K562 (cell line): ENCODE data around the gene OPCML. TPM values are rescaled to one million over a fixed set of nuclear protein-coding genes. Genes with fewer than 3 reads are reported as not detected.

Experiments
- ATAC-seq: fragments of 200-7000 bp; cut with Tn5 transposase; 3 replicates; pipeline ENCODE4 v1.9.1; 2020; ENCODE audit warnings: moderate library complexity
- BruUV-seq: library from RNA; stranded (reverse); fragments of 400-500 nt; replicated peaks from 2 replicates; lab custom pipeline; 2021; lab: Mats Ljungman, UMichigan
- CTCF ChIA-PET: fragments of 300-600 bp; formaldehyde crosslinking; extraction: SDS; loops from one replicate; lab custom pipeline; 2021; ENCODE audit warnings: low intra/inter-chr PET ratio; lab: Yijun Ruan, JAX
- POLR2A ChIA-PET: fragments of 300-600, 350-650 bp; sonication (Branson Sonifier 250); formaldehyde crosslinking; extraction: SDS; loops from one replicate; lab custom pipeline; 2021; ENCODE audit warnings: antibody characterized with exemption, inconsistent platforms; lab: Yijun Ruan, JAX
- DNase-seq, 4 experiments: peaks; one replicate each; pipeline versions ENCODE4 v3.0.0 to v3.0.0-alpha.2; 2011 to 2018; ENCODE audit warnings: low spot score in 3 of 4, mixed read lengths in 3 of 4; ENCODE audit errors: extremely low read depth in 1 of 4
- FAIRE-seq: peaks from 2 replicates; lab custom pipeline; 2011; peaks lifted over from hg19 to GRCh38; lab: Jason Lieb, UNC
- H2AFZ ChIP-seq: 2 replicates; pipeline ENCODE4 v1.6.0; 2011; ENCODE audit warnings: low read depth, low read length, control low read depth, inconsistent platforms
- H3K27ac ChIP-seq: fragments of 200-600 bp; 3 replicates; pipeline ENCODE4 v1.8.0; 2011; ENCODE audit warnings: low read depth, mild to moderate bottlenecking, control low read depth, inconsistent platforms, low read length, moderate library complexity, mixed read lengths; ENCODE audit errors: extremely low read depth
- H3K27me3 ChIP-seq, 2 experiments: fragments of 300-600 bp in 1 of 2; 2 replicates in 1 of 2; 3 replicates in 1 of 2; pipeline versions ENCODE4 v1.6.0 to v1.8.0; 2011; ENCODE audit warnings: inconsistent platforms in 2 of 2, low read length in 2 of 2, mild to moderate bottlenecking in 1 of 2, mixed read lengths in 1 of 2, moderate library complexity in 1 of 2; ENCODE audit not compliant: control insufficient read depth in 2 of 2, insufficient read depth in 2 of 2
- H3K36me3 ChIP-seq: fragments of 300-600 bp; 3 replicates; pipeline ENCODE4 v1.8.0; 2011; ENCODE audit warnings: mild to moderate bottlenecking, low read length, inconsistent platforms; ENCODE audit not compliant: control insufficient read depth, insufficient read depth
- H3K4me1 ChIP-seq, 2 experiments: fragments of 200-600 bp in 1 of 2; replicated peaks in 1 of 2; 2 replicates in 1 of 2; 3 replicates in 1 of 2; pipeline versions ENCODE4 v1.5.1 to v1.8.0; 2011; ENCODE audit warnings: inconsistent platforms in 2 of 2, low read length in 2 of 2, mild to moderate bottlenecking in 1 of 2, mixed read lengths in 1 of 2, moderate library complexity in 1 of 2; ENCODE audit not compliant: control insufficient read depth in 2 of 2, insufficient read depth in 2 of 2
- H3K4me2 ChIP-seq: 2 replicates; pipeline ENCODE4 v1.6.1; 2011; ENCODE audit warnings: low read length, control low read depth, inconsistent platforms, mixed read lengths; ENCODE audit not compliant: insufficient read depth
- H3K4me3 ChIP-seq: fragments of 200-600 bp; sonication (generic), shearing (Covaris generic); 2 replicates; pipeline ENCODE4 v1.5.1; 2016; ENCODE audit warnings: control low read depth, inconsistent platforms
- H3K79me2 ChIP-seq: fragments of 200-600 bp; 3 replicates; pipeline ENCODE4 v1.8.0; 2011; ENCODE audit warnings: low read length, inconsistent platforms; ENCODE audit not compliant: control insufficient read depth, insufficient read depth
- H3K9ac ChIP-seq, 2 experiments: 2 replicates each; pipeline versions ENCODE4 v1.6.0 to v1.6.1; 2011; ENCODE audit warnings: low read depth in 2 of 2, low read length in 2 of 2, control low read depth in 1 of 2, inconsistent platforms in 1 of 2, mild to moderate bottlenecking in 1 of 2, mixed read lengths in 1 of 2; ENCODE audit not compliant: insufficient read depth in 1 of 2
- H3K9me1 ChIP-seq: one replicate; pipeline ENCODE4 v1.6.0; 2011; ENCODE audit warnings: inconsistent platforms, mild to moderate bottlenecking, low read length, moderate library complexity; ENCODE audit not compliant: control insufficient read depth, insufficient read depth
- H3K9me3 ChIP-seq: replicated peaks from 2 replicates; pipeline ENCODE4 v1.5.1; 2011; ENCODE audit warnings: low read depth, low read length, inconsistent platforms; ENCODE audit not compliant: control insufficient read depth, insufficient read depth
- H4K20me1 ChIP-seq: replicated peaks from 2 replicates; pipeline ENCODE4 v1.6.1; 2011; ENCODE audit warnings: low read length, inconsistent platforms, mixed read lengths; ENCODE audit not compliant: control insufficient read depth, insufficient read depth
- CHD2 ChIP-seq: IDR thresholded peaks from 2 replicates; pipeline ENCODE4 v1.6.1; 2011; ENCODE audit warnings: low read depth, low read length
- HDAC1 ChIP-seq, 2 experiments: fragments of 450-650 bp; IDR thresholded peaks; 2 replicates each; pipeline ENCODE4 v1.6.1; 2016 to 2017; ENCODE audit warnings: inconsistent platforms in 1 of 2, mild to moderate bottlenecking in 1 of 2, moderate library complexity in 1 of 2
- HLTF ChIP-seq: fragments of 450-650 bp; IDR thresholded peaks from 2 replicates; pipeline ENCODE4 v1.6.1; 2016
- ILK ChIP-seq: fragments of 450-650 bp; IDR thresholded peaks from 2 replicates; pipeline ENCODE4 v1.6.1; 2016; ENCODE audit warnings: missing genetic modification characterization, low read depth, mild to moderate bottlenecking, missing compliant biosample characterization, moderate library complexity, borderline replicate concordance
- MTA2 ChIP-seq: fragments of 450-650 bp; IDR thresholded peaks from 2 replicates; pipeline ENCODE4 v1.6.1; 2016; ENCODE audit warnings: low read depth
- NR1H2 ChIP-seq: sonication (generic); formaldehyde crosslinking; IDR thresholded peaks from 2 replicates; pipeline ENCODE4 v1.4.0; 2020; ENCODE audit warnings: mild to moderate bottlenecking, missing genetic modification reagents
- RAD51 ChIP-seq: fragments of 450-650 bp; IDR thresholded peaks from 2 replicates; pipeline ENCODE4 v1.7.1; 2016; ENCODE audit warnings: low read depth, mild to moderate bottlenecking, borderline replicate concordance
- RBBP5 ChIP-seq: fragments of 200-600 bp; sonication (generic); IDR thresholded peaks from 2 replicates; pipeline ENCODE4 v1.6.1; 2012; ENCODE audit warnings: borderline replicate concordance, mild to moderate bottlenecking, low read length, control low read depth, inconsistent platforms; ENCODE audit not compliant: insufficient read depth, poor library complexity, severe bottlenecking
- ZNF282 ChIP-seq: sonication (generic); formaldehyde crosslinking; IDR thresholded peaks from 2 replicates; pipeline ENCODE4 v1.8.1; 2023; ENCODE audit warnings: missing genetic modification reagents
- ZNF699 ChIP-seq: fragments of 250-450 bp; sonication (Bioruptor Pico); IDR thresholded peaks from 2 replicates; pipeline ENCODE4 v1.8.0; 2021; ENCODE audit warnings: mild to moderate bottlenecking, moderate library complexity; ENCODE audit not compliant: insufficient replicate concordance
- ZNF75A ChIP-seq: fragments of 450-650 bp; formaldehyde crosslinking; IDR thresholded peaks from 2 replicates; pipeline ENCODE4 v1.4.0; 2020; ENCODE audit warnings: mild to moderate bottlenecking
- ZNF79 ChIP-seq: fragments of 250-450 bp; sonication (Bioruptor Pico); IDR thresholded peaks from 2 replicates; pipeline ENCODE4 v1.4.0; 2020; ENCODE audit warnings: low read depth, mild to moderate bottlenecking, moderate library complexity
- WGBS: fragments of 100-300 bp; shearing (Covaris generic); methylation state at CpG from one replicate; pipeline ENCODE4 v1.1.6; 2016; ENCODE audit warnings: low coverage, mixed read lengths; ENCODE audit not compliant: insufficient coverage; ENCODE audit errors: missing lambda C conversion rate; 5-methylcytosine and 5-hydroxymethylcytosine counted together
- in situ Hi-C: fragments of 300-500 bp; cut with MboI; formaldehyde crosslinking; loops from 4 replicates; pipeline ENCODE4 v1.15.0; 2018; ENCODE audit warnings: inconsistent platforms, mixed read lengths
- intact Hi-C: fragments of 100-400 bp; cut with micrococcal nuclease; formaldehyde crosslinking; loops from 2 replicates; pipeline ENCODE4 v1.14.2; 2022
- polyA plus RNA-seq, 8 experiments: library from polyadenylated mRNA; depleted of rRNA in 4 of 8; stranded (reverse) in 5 of 8; unstranded in 3 of 8; fragments of >200 nt; fragmentation: Nextera tagmentation in 2 of 8; fragmentation: Illumina TruSeq in 1 of 8; extraction: Ambion mirVana in 2 of 8; extraction: Trizol in 1 of 8; gene quantifications; 2 replicates each; pipeline versions ENCODE4 v1.2.1 to v1.2.3, GENCODE V29; 2011 to 2014; ENCODE audit warnings: inconsistent platforms in 1 of 8, missing spikeins in 1 of 8
- total RNA-seq, 7 experiments: library from RNA; depleted of rRNA in 6 of 7; stranded (reverse); fragments of >200 nt in 6 of 7; fragmentation: Illumina TruSeq in 2 of 7; extraction: Trizol in 2 of 7; gene quantifications; 2 replicates each; pipeline versions ENCODE4 v1.2.1 to v1.2.3, GENCODE V29; 2011 to 2021; ENCODE audit warnings: low replicate concordance in 1 of 7
- TF ChIP-seq, protein P1 (sequence below): sonication (generic); formaldehyde crosslinking; IDR thresholded peaks from 2 replicates; pipeline ENCODE4 v1.8.0; 2022; ENCODE audit warnings: mild to moderate bottlenecking, missing genetic modification reagents
- TF ChIP-seq, protein P2 (sequence below): sonication (generic); IDR thresholded peaks from 2 replicates; pipeline ENCODE4 v1.6.1; 2016
- TF ChIP-seq, protein P3 (sequence below): IDR thresholded peaks from 3 replicates; pipeline ENCODE4 v1.6.1; 2011; ENCODE audit warnings: borderline replicate concordance, mild to moderate bottlenecking, moderate library complexity; ENCODE audit not compliant: insufficient read length; ENCODE audit errors: extremely low read depth

Gene OPCML
- total and polyA plus RNA-seq, 9 of the 15 experiments (the other 6 are each of a cell fraction or from before 2014, with no cell fraction given) = not detected

DNA sequence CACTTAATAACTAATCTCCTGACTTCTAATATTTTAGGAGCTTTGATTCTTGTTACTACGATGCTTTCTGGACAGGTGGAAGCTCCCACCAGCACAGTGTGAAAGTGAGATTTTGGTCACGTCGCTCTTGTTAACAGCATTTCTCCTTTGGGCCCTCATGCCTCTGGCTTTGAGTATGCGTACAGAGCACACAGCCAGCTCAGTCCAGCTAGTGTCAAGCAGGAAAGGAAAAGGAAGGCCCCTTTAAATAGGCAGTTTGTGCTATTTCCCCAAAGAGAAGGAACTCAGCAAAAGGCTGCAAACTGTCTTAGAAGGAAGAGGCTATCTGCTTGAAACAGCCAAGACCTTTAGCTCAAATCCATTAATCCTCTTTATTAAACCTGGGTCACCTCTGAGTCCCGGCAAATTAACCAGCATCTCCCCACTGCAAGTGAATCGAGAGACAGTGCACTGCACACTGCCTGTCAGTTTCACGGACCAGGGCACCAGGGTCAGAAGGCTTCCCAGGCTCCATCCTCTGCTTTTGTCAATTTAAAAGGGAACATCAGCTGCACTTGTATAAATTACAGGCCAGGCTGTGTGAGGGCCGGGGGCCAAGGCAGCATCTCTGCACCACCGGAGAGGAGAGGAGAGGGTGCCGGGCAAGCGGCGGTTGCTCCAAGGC lies 34.7 kb downstream of the OPCML start:
- WGBS = 0% methylated on average over 8 of the region's 12 CpGs
- Histone ChIP-seq H3K4me2 (no peak overlapping the region), H3K9me3 (no peaks in the 10 kb centered on the region), H3K79me2 (no peaks in the 10 kb centered on the region), H4K20me1 (no peaks in the 10 kb centered on the region), H3K27me3 (no peaks in the 10 kb centered on the region), H3K27ac (no peak overlapping the region), H3K9me1 (no peaks in the 10 kb centered on the region), H3K4me1 (no peaks in the 10 kb centered on the region), H3K36me3 (no peaks in the 10 kb centered on the region), H3K4me3 (no peak overlapping the region), H2AFZ (no peak overlapping the region), H3K9ac (no peak overlapping the region)
- in situ Hi-C loops (no loop called here), intact Hi-C loops (no loop called here)
- ATAC-seq (no peak), DNase-seq (no peak), FAIRE-seq (no peak)
- CTCF ChIA-PET = no interaction called here
- POLR2A ChIA-PET = no interaction called here
- BruUV-seq = no TSS peak
- TF ChIP-seq ZNF79 (CRISPR knock-in tag) = no peak
- TF ChIP-seq ZNF699 (CRISPR knock-in tag) = no peak
- no peak for TF ChIP-seq ILK (tag)
- TF ChIP-seq HLTF = no peak
- TF ChIP-seq MTA2 = no peak
- TF ChIP-seq, protein P1, sequence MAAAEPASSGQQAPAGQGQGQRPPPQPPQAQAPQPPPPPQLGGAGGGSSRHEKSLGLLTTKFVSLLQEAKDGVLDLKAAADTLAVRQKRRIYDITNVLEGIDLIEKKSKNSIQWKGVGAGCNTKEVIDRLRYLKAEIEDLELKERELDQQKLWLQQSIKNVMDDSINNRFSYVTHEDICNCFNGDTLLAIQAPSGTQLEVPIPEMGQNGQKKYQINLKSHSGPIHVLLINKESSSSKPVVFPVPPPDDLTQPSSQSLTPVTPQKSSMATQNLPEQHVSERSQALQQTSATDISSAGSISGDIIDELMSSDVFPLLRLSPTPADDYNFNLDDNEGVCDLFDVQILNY (CRISPR knock-in tag) = no peak
- no peak for TF ChIP-seq RAD51
- TF ChIP-seq, protein P2, sequence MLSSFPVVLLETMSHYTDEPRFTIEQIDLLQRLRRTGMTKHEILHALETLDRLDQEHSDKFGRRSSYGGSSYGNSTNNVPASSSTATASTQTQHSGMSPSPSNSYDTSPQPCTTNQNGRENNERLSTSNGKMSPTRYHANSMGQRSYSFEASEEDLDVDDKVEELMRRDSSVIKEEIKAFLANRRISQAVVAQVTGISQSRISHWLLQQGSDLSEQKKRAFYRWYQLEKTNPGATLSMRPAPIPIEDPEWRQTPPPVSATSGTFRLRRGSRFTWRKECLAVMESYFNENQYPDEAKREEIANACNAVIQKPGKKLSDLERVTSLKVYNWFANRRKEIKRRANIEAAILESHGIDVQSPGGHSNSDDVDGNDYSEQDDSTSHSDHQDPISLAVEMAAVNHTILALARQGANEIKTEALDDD = no peak
- no peak for TF ChIP-seq CHD2
- TF ChIP-seq ZNF75A (CRISPR knock-in tag) = no peak
- TF ChIP-seq RBBP5 = no peak
- TF ChIP-seq HDAC1 (IDR thresholded peaks at IDR 0.05) = no peak
- TF ChIP-seq NR1H2 (CRISPR knock-in tag) = no peak
- TF ChIP-seq ZNF282 (CRISPR knock-in tag) = no peak
- TF ChIP-seq, protein P3, sequence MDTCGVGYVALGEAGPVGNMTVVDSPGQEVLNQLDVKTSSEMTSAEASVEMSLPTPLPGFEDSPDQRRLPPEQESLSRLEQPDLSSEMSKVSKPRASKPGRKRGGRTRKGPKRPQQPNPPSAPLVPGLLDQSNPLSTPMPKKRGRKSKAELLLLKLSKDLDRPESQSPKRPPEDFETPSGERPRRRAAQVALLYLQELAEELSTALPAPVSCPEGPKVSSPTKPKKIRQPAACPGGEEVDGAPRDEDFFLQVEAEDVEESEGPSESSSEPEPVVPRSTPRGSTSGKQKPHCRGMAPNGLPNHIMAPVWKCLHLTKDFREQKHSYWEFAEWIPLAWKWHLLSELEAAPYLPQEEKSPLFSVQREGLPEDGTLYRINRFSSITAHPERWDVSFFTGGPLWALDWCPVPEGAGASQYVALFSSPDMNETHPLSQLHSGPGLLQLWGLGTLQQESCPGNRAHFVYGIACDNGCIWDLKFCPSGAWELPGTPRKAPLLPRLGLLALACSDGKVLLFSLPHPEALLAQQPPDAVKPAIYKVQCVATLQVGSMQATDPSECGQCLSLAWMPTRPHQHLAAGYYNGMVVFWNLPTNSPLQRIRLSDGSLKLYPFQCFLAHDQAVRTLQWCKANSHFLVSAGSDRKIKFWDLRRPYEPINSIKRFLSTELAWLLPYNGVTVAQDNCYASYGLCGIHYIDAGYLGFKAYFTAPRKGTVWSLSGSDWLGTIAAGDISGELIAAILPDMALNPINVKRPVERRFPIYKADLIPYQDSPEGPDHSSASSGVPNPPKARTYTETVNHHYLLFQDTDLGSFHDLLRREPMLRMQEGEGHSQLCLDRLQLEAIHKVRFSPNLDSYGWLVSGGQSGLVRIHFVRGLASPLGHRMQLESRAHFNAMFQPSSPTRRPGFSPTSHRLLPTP = no peak
